ENCODE measurements around the gene CCDC112.
"Not testable (repeated sequence)": the region's sequence is repeated elsewhere in the genome, so short reads cannot be mapped to it uniquely, and the experiment has no call there.

Gene CCDC112

DNA sequence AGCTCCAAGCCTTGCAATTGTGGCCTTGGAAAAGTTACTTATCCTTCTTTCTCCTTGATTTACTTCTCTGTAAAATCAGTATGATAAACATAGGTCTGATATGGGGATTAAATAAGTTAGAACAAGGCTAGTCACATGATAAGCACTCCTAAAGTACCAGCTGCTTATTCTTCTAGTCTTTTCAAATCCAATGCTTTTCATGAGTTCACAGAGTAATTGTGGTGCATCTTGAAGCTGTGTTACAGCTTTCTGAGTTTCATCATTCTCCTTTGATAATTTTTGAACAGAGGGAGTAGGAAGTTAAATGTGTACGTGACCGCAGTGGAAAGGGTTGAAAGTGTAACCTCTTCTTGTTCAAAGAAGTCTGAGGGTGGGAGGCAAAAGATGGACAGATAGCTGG, 38.8 kb upstream of the CCDC112 start:
- ATAC-seq (ENCODE audit: low read depth) (no peak), DNase-seq (ENCODE audit: low spot score) (no peak)
- no peaks in the 10 kb centered on the region for H3K9me3 ChIP-seq (ENCODE audit: severe bottlenecking)
- H3K27me3 ChIP-seq (ENCODE audit: insufficient read depth, poor library complexity, severe bottlenecking), result no peaks in the 10 kb centered on the region
- H3K4me1 ChIP-seq (ENCODE audit: insufficient read depth, poor library complexity, severe bottlenecking), result no peaks in the 10 kb centered on the region
- TF ChIP-seq, protein P1, sequence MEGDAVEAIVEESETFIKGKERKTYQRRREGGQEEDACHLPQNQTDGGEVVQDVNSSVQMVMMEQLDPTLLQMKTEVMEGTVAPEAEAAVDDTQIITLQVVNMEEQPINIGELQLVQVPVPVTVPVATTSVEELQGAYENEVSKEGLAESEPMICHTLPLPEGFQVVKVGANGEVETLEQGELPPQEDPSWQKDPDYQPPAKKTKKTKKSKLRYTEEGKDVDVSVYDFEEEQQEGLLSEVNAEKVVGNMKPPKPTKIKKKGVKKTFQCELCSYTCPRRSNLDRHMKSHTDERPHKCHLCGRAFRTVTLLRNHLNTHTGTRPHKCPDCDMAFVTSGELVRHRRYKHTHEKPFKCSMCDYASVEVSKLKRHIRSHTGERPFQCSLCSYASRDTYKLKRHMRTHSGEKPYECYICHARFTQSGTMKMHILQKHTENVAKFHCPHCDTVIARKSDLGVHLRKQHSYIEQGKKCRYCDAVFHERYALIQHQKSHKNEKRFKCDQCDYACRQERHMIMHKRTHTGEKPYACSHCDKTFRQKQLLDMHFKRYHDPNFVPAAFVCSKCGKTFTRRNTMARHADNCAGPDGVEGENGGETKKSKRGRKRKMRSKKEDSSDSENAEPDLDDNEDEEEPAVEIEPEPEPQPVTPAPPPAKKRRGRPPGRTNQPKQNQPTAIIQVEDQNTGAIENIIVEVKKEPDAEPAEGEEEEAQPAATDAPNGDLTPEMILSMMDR (IDR thresholded peaks at IDR 0.05; ENCODE audit: poor library complexity, severe bottlenecking), result no peak
- H3K4me3 ChIP-seq (ENCODE audit: severe bottlenecking), result no peak overlapping the region
- H3K27ac ChIP-seq (ENCODE audit: poor library complexity, severe bottlenecking), result no peak overlapping the region
- H3K36me3 ChIP-seq (ENCODE audit: low read depth), result no peaks in the 10 kb centered on the region

- Histone ChIP-seq H3K27ac (ENCODE audit: poor library complexity, severe bottlenecking) (no peak overlapping the region), H3K4me3 (ENCODE audit: severe bottlenecking) (no peak overlapping the region), H3K4me1 (ENCODE audit: insufficient read depth, poor library complexity, severe bottlenecking) (no peaks in the 10 kb centered on the region), H3K9me3 (ENCODE audit: severe bottlenecking) (no peaks in the 10 kb centered on the region), H3K36me3 (ENCODE audit: low read depth) (no peaks in the 10 kb centered on the region), H3K27me3 (ENCODE audit: insufficient read depth, poor library complexity, severe bottlenecking) (no peaks in the 10 kb centered on the region)
- DNase-seq (ENCODE audit: low spot score) (no peak), ATAC-seq (ENCODE audit: low read depth) (no peak)
- TF ChIP-seq, protein P1 (IDR thresholded peaks at IDR 0.05; ENCODE audit: poor library complexity, severe bottlenecking), result no peak
These were observed 36.7 kb upstream of the CCDC112 start for GRCh38 chr5:115333164-115333563.

DNA sequence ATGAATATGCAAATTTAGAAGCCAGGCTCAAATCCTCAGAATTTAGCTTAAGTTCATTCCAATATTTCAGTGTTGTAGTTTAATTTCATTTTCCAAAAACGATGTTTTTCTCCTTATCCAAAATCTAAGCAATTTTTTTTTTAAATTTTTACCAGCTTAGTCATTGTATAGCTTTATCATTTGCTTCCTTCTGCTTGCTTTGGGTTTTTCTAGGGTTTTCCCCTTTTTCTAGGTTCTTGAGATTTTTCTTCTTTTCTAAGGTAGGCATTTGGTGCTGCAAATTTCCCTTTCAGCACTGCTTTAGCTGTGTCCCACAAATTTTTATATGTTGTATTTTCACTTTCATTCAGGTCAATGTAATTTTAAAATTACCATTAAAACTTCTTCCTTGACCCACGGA, 34.4 kb upstream of the CCDC112 start:
- no peaks in the 10 kb centered on the region for H3K9me3 ChIP-seq (ENCODE audit: severe bottlenecking)
- H3K36me3 ChIP-seq (ENCODE audit: low read depth), result no peaks in the 10 kb centered on the region
- TF ChIP-seq, protein P1 (IDR thresholded peaks at IDR 0.05; ENCODE audit: poor library complexity, severe bottlenecking), result no peak
- ATAC-seq (ENCODE audit: low read depth), result no peak
- H3K4me3 ChIP-seq (ENCODE audit: severe bottlenecking), result no peak overlapping the region
- DNase-seq (ENCODE audit: low spot score), result no peak
- H3K27ac ChIP-seq (ENCODE audit: poor library complexity, severe bottlenecking), result no peak overlapping the region
- H3K27me3 ChIP-seq (ENCODE audit: insufficient read depth, poor library complexity, severe bottlenecking), result no peaks in the 10 kb centered on the region
- no peaks in the 10 kb centered on the region for H3K4me1 ChIP-seq (ENCODE audit: insufficient read depth, poor library complexity, severe bottlenecking)

- H3K27me3 ChIP-seq (ENCODE audit: insufficient read depth, poor library complexity, severe bottlenecking), result no peaks in the 10 kb centered on the region
- TF ChIP-seq, protein P1 (IDR thresholded peaks at IDR 0.05; ENCODE audit: poor library complexity, severe bottlenecking), result no peak
- H3K27ac ChIP-seq (ENCODE audit: poor library complexity, severe bottlenecking), result no peak overlapping the region
- H3K36me3 ChIP-seq (ENCODE audit: low read depth), result no peaks in the 10 kb centered on the region
- no peaks in the 10 kb centered on the region for H3K9me3 ChIP-seq (ENCODE audit: severe bottlenecking)
- DNase-seq (ENCODE audit: low spot score), result no peak
- H3K4me1 ChIP-seq (ENCODE audit: insufficient read depth, poor library complexity, severe bottlenecking), result no peaks in the 10 kb centered on the region
- ATAC-seq (ENCODE audit: low read depth), result no peak
- no peak overlapping the region for H3K4me3 ChIP-seq (ENCODE audit: severe bottlenecking)
These were observed 33.0 kb upstream of the CCDC112 start for GRCh38 chr5:115329475-115329874.

GRCh38 chr5:115328617-115329274, 32.3 kb upstream of the CCDC112 start:
- not testable (repeated sequence) for DNase-seq (ENCODE audit: low spot score); ATAC-seq (ENCODE audit: low read depth); H3K4me1 ChIP-seq (ENCODE audit: insufficient read depth, poor library complexity, severe bottlenecking); H3K36me3 ChIP-seq (ENCODE audit: low read depth); H3K4me3 ChIP-seq (ENCODE audit: severe bottlenecking); H3K27me3 ChIP-seq (ENCODE audit: insufficient read depth, poor library complexity, severe bottlenecking); H3K9me3 ChIP-seq (ENCODE audit: severe bottlenecking); H3K27ac ChIP-seq (ENCODE audit: poor library complexity, severe bottlenecking)

Data from RWPE2 (cell line).